Keratinocyte (primary cell): Measurements from ENCODE around the gene RPS16. TPM values are rescaled to one million over a fixed set of nuclear protein-coding genes. Genes with fewer than 3 reads are reported as not detected.

ENCODE experiments used
- DNase-seq: peaks from one replicate; pipeline ENCODE4 v3.0.0-alpha.2; 2011; ENCODE audit warnings: low read depth, missing footprints, low spot score
- FAIRE-seq: peaks from 2 replicates; lab custom pipeline; 2011; peaks lifted over from hg19 to GRCh38; lab: Jason Lieb, UNC
- H2AFZ ChIP-seq: 2 replicates; pipeline ENCODE4 v1.6.0; 2012; ENCODE audit warnings: low read length, control low read depth, inconsistent platforms; ENCODE audit not compliant: control insufficient read depth
- H3K27ac ChIP-seq: 2 replicates; pipeline ENCODE4 v1.5.1; 2011; ENCODE audit warnings: low read length; ENCODE audit not compliant: control insufficient read depth, insufficient read depth
- H3K27me3 ChIP-seq: 3 replicates; pipeline ENCODE4 v1.6.0; 2011; ENCODE audit warnings: low read length; ENCODE audit not compliant: control insufficient read depth, insufficient read depth; ENCODE audit errors: extremely low read depth
- H3K36me3 ChIP-seq, 2 experiments: 2 replicates in 1 of 2; 3 replicates in 1 of 2; pipeline ENCODE4 v1.5.1; 2011; ENCODE audit warnings: low read length in 2 of 2, mild to moderate bottlenecking in 1 of 2; ENCODE audit not compliant: control insufficient read depth in 2 of 2, insufficient read depth in 2 of 2; ENCODE audit errors: extremely low read depth in 1 of 2
- H3K4me1 ChIP-seq: 3 replicates; pipeline ENCODE4 v1.5.1; 2011; ENCODE audit warnings: low read length; ENCODE audit not compliant: control insufficient read depth, insufficient read depth; ENCODE audit errors: extremely low read depth
- H3K4me2 ChIP-seq: 3 replicates; pipeline ENCODE4 v1.6.0; 2011; ENCODE audit warnings: low read depth, low read length; ENCODE audit not compliant: control insufficient read depth, insufficient read depth; ENCODE audit errors: extremely low read depth
- H3K4me3 ChIP-seq, 3 experiments: fragments of 200-600 bp in 1 of 3; sonication (generic) in 1 of 3; 2 replicates in 2 of 3; 3 replicates in 1 of 3; pipeline ENCODE4 v1.5.1; 2011 to 2016; ENCODE audit warnings: low read length in 3 of 3, mild to moderate bottlenecking in 3 of 3, control low read depth in 2 of 3, inconsistent platforms in 1 of 3, low read depth in 1 of 3, mixed read lengths in 1 of 3, mixed run types in 1 of 3, moderate library complexity in 1 of 3; ENCODE audit not compliant: control insufficient read depth in 2 of 3, insufficient read depth in 2 of 3; ENCODE audit errors: extremely low read depth in 1 of 3
- H3K79me2 ChIP-seq: 2 replicates; pipeline ENCODE4 v1.6.0; 2012; ENCODE audit warnings: low read length; ENCODE audit not compliant: control insufficient read depth, insufficient read depth
- H3K9ac ChIP-seq: 3 replicates; pipeline ENCODE4 v1.6.0; 2011; ENCODE audit warnings: low read length; ENCODE audit not compliant: control insufficient read depth, insufficient read depth; ENCODE audit errors: extremely low read depth
- H3K9me1 ChIP-seq: 3 replicates; pipeline ENCODE4 v1.6.0; 2011; ENCODE audit warnings: low read length; ENCODE audit not compliant: control insufficient read depth, insufficient read depth; ENCODE audit errors: extremely low read depth
- H3K9me3 ChIP-seq: 2 replicates; pipeline ENCODE4 v1.5.1; 2012; ENCODE audit warnings: low read depth, low read length; ENCODE audit not compliant: control insufficient read depth
- H4K20me1 ChIP-seq: 3 replicates; pipeline ENCODE4 v1.6.0; 2011; ENCODE audit warnings: low read length; ENCODE audit not compliant: control insufficient read depth, insufficient read depth; ENCODE audit errors: extremely low read depth
- CTCF ChIP-seq, 3 experiments: IDR thresholded peaks in 1 of 3; conservative IDR thresholded peaks in 1 of 3; optimal IDR thresholded peaks in 1 of 3; 2 replicates in 2 of 3; 3 replicates in 1 of 3; pipeline versions ENCODE3 to v1.5.1; 2011; ENCODE audit warnings: low read length in 3 of 3, mild to moderate bottlenecking in 3 of 3, moderate library complexity in 2 of 3, control low read depth in 1 of 3, inconsistent platforms in 1 of 3; ENCODE audit not compliant: insufficient read depth in 2 of 3; ENCODE audit errors: extremely low read depth in 1 of 3
- EZH2 ChIP-seq: IDR thresholded peaks from one replicate; pipeline ENCODE4 v1.6.1; 2012; ENCODE audit warnings: inconsistent platforms, mild to moderate bottlenecking, low read length, moderate library complexity
- dilution Hi-C: fragments of 300-500 bp; cut with MboI; formaldehyde crosslinking; loops from one replicate; pipeline ENCODE4 v1.7.0; 2020; ENCODE audit warnings: low sequenced_read_pairs; ENCODE audit not compliant: extremely low pct_ligation_motif_present
- polyA plus RNA-seq, 5 experiments: library from polyadenylated mRNA; depleted of rRNA in 3 of 5; stranded (reverse) in 3 of 5; stranded (forward) in 1 of 5; unstranded in 1 of 5; fragments of >200 nt; gene quantifications; 1 replicate in 1 of 5; 2 replicates in 3 of 5; 3 replicates in 1 of 5; pipeline versions ENCODE4 v1.2.1 to v1.2.3, GENCODE V29; 2011 to 2012; ENCODE audit warnings: missing spikeins in 2 of 5, low read depth in 1 of 5, low replicate concordance in 1 of 5

Gene RPS16
- polyA plus RNA-seq, 1 donor (not counting 4 experiments of a cell fraction or from before 2014, with no cell fraction given) = 1,323 TPM

- Histone ChIP-seq H3K27ac (peak within 1 kb of the TSS; percentile 92), H3K9me3 (no peaks in the 10 kb centered on the region), H2AFZ (peak within 1 kb of the TSS; percentile 92), H3K9ac (peak within 1 kb of the TSS; percentile 95), H4K20me1 (no peaks in the 10 kb centered on the region), H3K4me3 (peak within 1 kb of the TSS; percentile 76 to 97 (median 96)), H3K9me1 (peaks cover 3% of the 10 kb centered on the region), H3K4me1 (peaks cover 15% of the 10 kb centered on the region), H3K4me2 (peak within 1 kb of the TSS; percentile 79), H3K36me3 (peaks cover 40 to 45% of the 10 kb centered on the region in 2 experiments), H3K27me3 (no peaks in the 10 kb centered on the region), H3K79me2 (peaks cover 20% of the 10 kb centered on the region)
- DNase-seq = peak; percentile 99
- TF ChIP-seq CTCF (optimal IDR thresholded peaks at IDR 0.05 in 1 of 3, IDR thresholded peaks at IDR 0.05 in 1 of 3, conservative IDR thresholded peaks at IDR 0.05 in 1 of 3; ENCODE audit: extremely low read depth in 1 of 3, insufficient read depth in 2 of 3, low read length in 3 of 3) = peak in 1 of 3 experiments; percentile 15
- no peak for TF ChIP-seq EZH2
- FAIRE-seq = peak; percentile 94
- dilution Hi-C loops = no loop called here
Observed at GRCh38 chr19:39390751-39391437, 44.9 kb downstream of the RPS16 start, which contains the start of the genes MED29 and PAF1. Gene MED29, plus strand, starts transcription at chr19:39391378. Its CDS starts 45 bp downstream, at chr19:39391423. Gene PAF1, minus strand, starts transcription at chr19:39391106. Its CDS starts 242 bp downstream, at chr19:39390864.

GRCh38 chr19:39390451-39390750 is 45.3 kb downstream of the RPS16 start:
- H4K20me1 ChIP-seq = no peaks in the 10 kb centered on the region
- peak overlapping the region; percentile 62 for H2AFZ ChIP-seq
- peak overlapping the region; percentile 60 to 78 (median 76) for H3K4me3 ChIP-seq
- no peaks in the 10 kb centered on the region for H3K27me3 ChIP-seq
- peaks cover 15% of the 10 kb centered on the region for H3K4me1 ChIP-seq
- FAIRE-seq (no peak), DNase-seq (no peak)
- peak overlapping the region; percentile 79 for H3K4me2 ChIP-seq
- H3K36me3 ChIP-seq = peaks cover 39 to 49% of the 10 kb centered on the region in 2 experiments
- peak overlapping the region; percentile 95 for H3K9ac ChIP-seq
- dilution Hi-C loops = no loop called here
- H3K9me3 ChIP-seq = no peaks in the 10 kb centered on the region
- TF ChIP-seq EZH2 = no peak
- no peak for TF ChIP-seq CTCF (optimal IDR thresholded peaks at IDR 0.05 in 1 of 3, IDR thresholded peaks at IDR 0.05 in 1 of 3, conservative IDR thresholded peaks at IDR 0.05 in 1 of 3; ENCODE audit: extremely low read depth in 1 of 3, insufficient read depth in 2 of 3, low read length in 3 of 3)
- H3K79me2 ChIP-seq = peaks cover 20% of the 10 kb centered on the region
- peaks cover 3% of the 10 kb centered on the region for H3K9me1 ChIP-seq
- peak overlapping the region; percentile 92 for H3K27ac ChIP-seq
